Parathyroid adenoma (tissue), 2 donors: ENCODE data around the gene TENM4.

ENCODE experiments used
- H2AFZ ChIP-seq: fragments of 300-600 bp; sonication (generic); one replicate; pipeline ENCODE4 v1.7.0; 2017; ENCODE audit warnings: antibody characterized with exemption, mild to moderate bottlenecking
- H3K27ac ChIP-seq: fragments of 300-600 bp; sonication (generic); one replicate; pipeline ENCODE4 v1.7.0; 2017
- H3K27me3 ChIP-seq: fragments of 300-600 bp; sonication (generic); one replicate; pipeline ENCODE4 v1.7.0; 2017; ENCODE audit warnings: low read length; ENCODE audit not compliant: control insufficient read depth, insufficient read depth
- H3K36me3 ChIP-seq: fragments of 300-600 bp; sonication (generic); one replicate; pipeline ENCODE4 v1.7.0; 2017; ENCODE audit warnings: low read length; ENCODE audit not compliant: control insufficient read depth, insufficient read depth
- H3K4me1 ChIP-seq: fragments of 300-600 bp; sonication (generic); one replicate; pipeline ENCODE4 v1.7.0; 2017; ENCODE audit warnings: control low read depth
- H3K4me2 ChIP-seq: fragments of 300-600 bp; sonication (generic); one replicate; pipeline ENCODE4 v1.7.0; 2017; ENCODE audit warnings: low read length
- H3K4me3 ChIP-seq: fragments of 300-600 bp; sonication (generic); one replicate; pipeline ENCODE4 v1.7.0; 2017; ENCODE audit warnings: low read depth, low read length
- H3K79me2 ChIP-seq: fragments of 300-600 bp; sonication (generic); one replicate; pipeline ENCODE4 v1.7.0; 2017; ENCODE audit warnings: control low read depth
- H3K9ac ChIP-seq: fragments of 300-600 bp; sonication (generic); one replicate; pipeline ENCODE4 v1.7.0; 2017; ENCODE audit warnings: mild to moderate bottlenecking
- H3K9me3 ChIP-seq: fragments of 300-600 bp; sonication (generic); one replicate; pipeline ENCODE4 v1.7.0; 2017; ENCODE audit warnings: low read length; ENCODE audit not compliant: control insufficient read depth
- TF ChIP-seq, protein P1 (sequence below): fragments of 300-600 bp; sonication (generic); IDR thresholded peaks from one replicate; pipeline ENCODE4 v1.7.0; 2017; ENCODE audit warnings: antibody characterized with exemption, mild to moderate bottlenecking
- donor health status: primary hyperparathyroidism.

Gene TENM4

GRCh38 chr11:78744202-78744601 is 696.6 kb downstream of the TENM4 start:
- Histone ChIP-seq H3K9me3 (no peaks in the 10 kb centered on the region), H3K27me3 (no peaks in the 10 kb centered on the region), H3K4me2 (no peak overlapping the region), H3K27ac (no peak overlapping the region), H3K36me3 (no peaks in the 10 kb centered on the region), H2AFZ (no peak overlapping the region), H3K79me2 (no peaks in the 10 kb centered on the region), H3K4me3 (no peak overlapping the region), H3K9ac (no peak overlapping the region), H3K4me1 (no peaks in the 10 kb centered on the region)
- TF ChIP-seq, protein P1, sequence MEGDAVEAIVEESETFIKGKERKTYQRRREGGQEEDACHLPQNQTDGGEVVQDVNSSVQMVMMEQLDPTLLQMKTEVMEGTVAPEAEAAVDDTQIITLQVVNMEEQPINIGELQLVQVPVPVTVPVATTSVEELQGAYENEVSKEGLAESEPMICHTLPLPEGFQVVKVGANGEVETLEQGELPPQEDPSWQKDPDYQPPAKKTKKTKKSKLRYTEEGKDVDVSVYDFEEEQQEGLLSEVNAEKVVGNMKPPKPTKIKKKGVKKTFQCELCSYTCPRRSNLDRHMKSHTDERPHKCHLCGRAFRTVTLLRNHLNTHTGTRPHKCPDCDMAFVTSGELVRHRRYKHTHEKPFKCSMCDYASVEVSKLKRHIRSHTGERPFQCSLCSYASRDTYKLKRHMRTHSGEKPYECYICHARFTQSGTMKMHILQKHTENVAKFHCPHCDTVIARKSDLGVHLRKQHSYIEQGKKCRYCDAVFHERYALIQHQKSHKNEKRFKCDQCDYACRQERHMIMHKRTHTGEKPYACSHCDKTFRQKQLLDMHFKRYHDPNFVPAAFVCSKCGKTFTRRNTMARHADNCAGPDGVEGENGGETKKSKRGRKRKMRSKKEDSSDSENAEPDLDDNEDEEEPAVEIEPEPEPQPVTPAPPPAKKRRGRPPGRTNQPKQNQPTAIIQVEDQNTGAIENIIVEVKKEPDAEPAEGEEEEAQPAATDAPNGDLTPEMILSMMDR = no peak

DNA sequence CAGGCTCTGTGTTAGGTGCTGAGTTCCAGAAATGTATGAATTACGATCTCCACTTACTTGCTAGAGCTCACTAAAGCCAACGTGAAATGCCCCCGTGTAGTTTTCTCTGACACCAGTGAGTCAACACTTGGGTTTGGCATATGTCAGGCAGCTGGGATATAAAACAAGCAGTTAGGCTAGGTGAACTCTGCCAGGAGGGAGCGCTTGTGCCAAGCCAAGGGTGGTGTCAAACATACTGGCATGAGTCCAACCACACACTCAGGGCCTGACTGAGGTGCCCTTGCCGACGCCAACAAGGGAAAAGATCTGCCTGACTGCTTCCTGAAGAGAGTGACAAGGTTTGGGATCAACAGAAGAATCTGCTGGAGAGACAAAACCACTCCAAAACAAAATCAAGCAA is 698.4 kb downstream of the TENM4 start:
- no peak overlapping the region for H3K4me3 ChIP-seq
- H3K27ac ChIP-seq = no peak overlapping the region

DNA sequence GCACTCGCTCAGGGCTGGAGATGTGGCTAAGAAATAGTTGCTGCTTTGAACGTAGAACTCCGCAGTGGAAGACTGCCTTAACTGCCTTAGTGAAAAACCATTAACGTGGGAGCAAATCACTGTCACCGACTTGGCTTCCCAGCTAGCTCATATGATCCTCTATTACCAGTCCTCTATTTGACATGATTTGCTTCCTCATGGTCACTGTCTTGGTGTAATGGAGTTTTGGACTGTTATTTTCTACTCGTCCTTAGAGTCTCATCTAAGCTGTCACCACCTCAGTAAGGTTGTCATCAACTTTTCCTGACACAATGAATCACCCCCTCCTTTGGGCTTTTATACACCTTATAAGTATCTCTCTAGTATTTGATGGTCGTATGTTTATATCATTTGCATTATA is 699.1 kb downstream of the TENM4 start:
- no peaks in the 10 kb centered on the region for H3K9me3 ChIP-seq
- H2AFZ ChIP-seq = no peak overlapping the region
- no peaks in the 10 kb centered on the region for H3K79me2 ChIP-seq
- H3K27ac ChIP-seq = no peak overlapping the region
- TF ChIP-seq, protein P1 = no peak
- no peak overlapping the region for H3K4me3 ChIP-seq
- no peaks in the 10 kb centered on the region for H3K27me3 ChIP-seq
- H3K4me1 ChIP-seq = no peaks in the 10 kb centered on the region
- no peak overlapping the region for H3K4me2 ChIP-seq
- no peak overlapping the region for H3K9ac ChIP-seq
- no peaks in the 10 kb centered on the region for H3K36me3 ChIP-seq

More for the DNA sequence above, 698.4 kb downstream of the TENM4 start:
- H3K4me2 ChIP-seq = peak overlapping the region; percentile 12
- TF ChIP-seq, protein P1 = no peak
- H2AFZ ChIP-seq = no peak overlapping the region
- H3K4me1 ChIP-seq = no peaks in the 10 kb centered on the region
- H3K9ac ChIP-seq = no peak overlapping the region
- no peaks in the 10 kb centered on the region for H3K27me3 ChIP-seq
- H3K9me3 ChIP-seq = no peaks in the 10 kb centered on the region
- no peaks in the 10 kb centered on the region for H3K79me2 ChIP-seq
- no peaks in the 10 kb centered on the region for H3K36me3 ChIP-seq

- Histone ChIP-seq H3K9me3 (no peaks in the 10 kb centered on the region), H3K4me3 (no peak overlapping the region), H3K27me3 (no peaks in the 10 kb centered on the region), H3K9ac (no peak overlapping the region), H3K4me2 (no peak overlapping the region), H3K4me1 (no peaks in the 10 kb centered on the region), H2AFZ (no peak overlapping the region), H3K79me2 (no peaks in the 10 kb centered on the region), H3K36me3 (no peaks in the 10 kb centered on the region), H3K27ac (no peak overlapping the region)
- TF ChIP-seq, protein P1 = no peak
These were observed 700.4 kb downstream of the TENM4 start for GRCh38 chr11:78740199-78741071.

DNA sequence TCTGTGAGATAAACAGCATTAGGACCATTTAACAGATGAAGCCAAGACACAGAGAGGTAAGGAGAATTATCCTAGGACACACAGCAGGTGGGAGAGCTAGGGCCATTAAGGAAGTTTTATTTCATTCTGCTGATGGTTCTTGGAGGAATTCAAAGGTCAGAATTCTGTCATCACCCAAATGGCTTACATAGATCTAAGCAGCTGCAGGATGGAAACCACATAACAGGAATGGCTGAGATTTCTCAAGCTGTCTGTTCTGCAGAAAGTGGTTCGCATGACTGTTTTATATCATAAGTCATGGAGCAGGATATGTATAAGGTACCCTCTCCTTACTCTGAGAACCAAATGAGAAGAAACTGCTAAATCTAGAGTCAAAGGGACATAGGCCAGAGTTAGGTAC is 702.9 kb downstream of the TENM4 start:
- no peak overlapping the region for H2AFZ ChIP-seq
- H3K4me3 ChIP-seq = no peak overlapping the region
- TF ChIP-seq, protein P1 = no peak
- no peaks in the 10 kb centered on the region for H3K9me3 ChIP-seq
- H3K27me3 ChIP-seq = no peaks in the 10 kb centered on the region
- H3K79me2 ChIP-seq = no peaks in the 10 kb centered on the region
- no peak overlapping the region for H3K9ac ChIP-seq
- no peak overlapping the region for H3K27ac ChIP-seq
- H3K4me2 ChIP-seq = no peak overlapping the region
- H3K36me3 ChIP-seq = no peaks in the 10 kb centered on the region
- H3K4me1 ChIP-seq = no peaks in the 10 kb centered on the region
